HEK293 (cell line): ENCODE data around the gene TOP3A.

Experiments used
- CTCF ChIA-PET: fragments of 350-600 bp; formaldehyde crosslinking; extraction: SDS; loops from one replicate; lab custom pipeline; 2021; ENCODE audit warnings: antibody characterized with exemption; lab: Yijun Ruan, JAX
- POLR2A ChIA-PET: fragments of 300-600 bp; formaldehyde crosslinking; extraction: SDS; loops from one replicate; lab custom pipeline; 2020; ENCODE audit warnings: antibody characterized with exemption, inconsistent platforms; lab: Yijun Ruan, JAX
- H3K27ac ChIP-seq: fragments of 200-500 bp; sonication (Bioruptor generic); 2 replicates; pipeline ENCODE4 v1.5.1; 2014; ENCODE audit warnings: low read depth, low read length, control low read depth, inconsistent platforms; ENCODE audit errors: extremely low read depth
- H3K36me3 ChIP-seq, 2 experiments: fragments of 200-500 bp in 1 of 2; sonication (Bioruptor generic) in 1 of 2; 1 replicate in 1 of 2; 2 replicates in 1 of 2; pipeline ENCODE4 v1.5.1; 2014 to 2017; ENCODE audit warnings: inconsistent platforms in 2 of 2, low read length in 2 of 2; ENCODE audit not compliant: control insufficient read depth in 2 of 2, insufficient read depth in 1 of 2
- H3K4me1 ChIP-seq: fragments of 200-500 bp; sonication (Bioruptor generic); 2 replicates; pipeline ENCODE4 v1.5.1; 2014; ENCODE audit warnings: mild to moderate bottlenecking, low read length, inconsistent platforms; ENCODE audit not compliant: control insufficient read depth, insufficient read depth
- H3K4me3 ChIP-seq: 2 replicates; pipeline ENCODE4 v1.5.1; 2011; ENCODE audit warnings: low read depth, mild to moderate bottlenecking, control low read depth, low read length, moderate library complexity
- H3K9me3 ChIP-seq: fragments of 200-500 bp; sonication (Bioruptor generic); 2 replicates; pipeline ENCODE4 v1.5.1; 2014; ENCODE audit warnings: low read depth, low read length, inconsistent platforms; ENCODE audit not compliant: control insufficient read depth, insufficient read depth
- GLIS2 ChIP-seq: fragments of 450-650 bp; formaldehyde crosslinking; IDR thresholded peaks from 2 replicates; pipeline ENCODE4 v1.5.1; 2016; ENCODE audit warnings: missing biosample characterization, missing genetic modification characterization
- KLF1 ChIP-seq: fragments of 450-650 bp; formaldehyde crosslinking; IDR thresholded peaks from 2 replicates; pipeline ENCODE4 v1.5.1; 2016; ENCODE audit warnings: missing biosample characterization, missing genetic modification characterization
- KLF8 ChIP-seq: fragments of 450-650 bp; formaldehyde crosslinking; IDR thresholded peaks from 2 replicates; pipeline ENCODE4 v1.5.1; 2016; ENCODE audit warnings: missing biosample characterization, missing genetic modification characterization
- KLF9 ChIP-seq: fragments of 450-650 bp; formaldehyde crosslinking; IDR thresholded peaks from 2 replicates; pipeline ENCODE4 v1.5.1; 2016; ENCODE audit warnings: missing biosample characterization, missing genetic modification characterization, low read depth
- SP7 ChIP-seq: fragments of 450-650 bp; formaldehyde crosslinking; IDR thresholded peaks from 2 replicates; pipeline ENCODE4 v1.5.1; 2016; ENCODE audit warnings: missing biosample characterization, missing genetic modification characterization
- ZBTB1 ChIP-seq: fragments of 450-650 bp; formaldehyde crosslinking; IDR thresholded peaks from 2 replicates; pipeline ENCODE4 v1.5.1; 2016; ENCODE audit warnings: missing biosample characterization, missing genetic modification characterization
- ZBTB17 ChIP-seq: fragments of 450-650 bp; formaldehyde crosslinking; IDR thresholded peaks from 2 replicates; pipeline ENCODE4 v1.5.1; 2016; ENCODE audit warnings: missing biosample characterization, missing genetic modification characterization
- ZBTB20 ChIP-seq: fragments of 450-650 bp; formaldehyde crosslinking; IDR thresholded peaks from 2 replicates; pipeline ENCODE4 v1.5.1; 2016; ENCODE audit warnings: missing biosample characterization, missing genetic modification characterization
- ZBTB48 ChIP-seq: fragments of 450-650 bp; formaldehyde crosslinking; IDR thresholded peaks from 2 replicates; pipeline ENCODE4 v1.5.1; 2016; ENCODE audit warnings: missing biosample characterization, missing genetic modification characterization
- ZBTB7A ChIP-seq: fragments of 450-650 bp; formaldehyde crosslinking; IDR thresholded peaks from 2 replicates; pipeline ENCODE4 v1.5.1; 2016; ENCODE audit warnings: low read depth, missing biosample characterization, missing genetic modification characterization
- ZBTB8A ChIP-seq: fragments of 450-650 bp; formaldehyde crosslinking; IDR thresholded peaks from 2 replicates; pipeline ENCODE4 v1.5.1; 2016; ENCODE audit warnings: missing biosample characterization, missing genetic modification characterization
- ZFHX2 ChIP-seq: fragments of 450-650 bp; formaldehyde crosslinking; conservative IDR thresholded peaks from 2 replicates; pipeline ENCODE4 v1.5.1; 2016; ENCODE audit warnings: missing biosample characterization, missing genetic modification characterization
- ZFP69B ChIP-seq: fragments of 450-650 bp; formaldehyde crosslinking; IDR thresholded peaks from 2 replicates; pipeline ENCODE4 v1.5.1; 2016; ENCODE audit warnings: missing biosample characterization, missing genetic modification characterization
- ZNF112 ChIP-seq: fragments of 450-650 bp; formaldehyde crosslinking; IDR thresholded peaks from 2 replicates; pipeline ENCODE4 v1.5.0; 2017; ENCODE audit warnings: missing biosample characterization, missing genetic modification characterization
- ZNF138 ChIP-seq: fragments of 450-650 bp; formaldehyde crosslinking; IDR thresholded peaks from 2 replicates; pipeline ENCODE4 v1.5.1; 2016; ENCODE audit warnings: missing biosample characterization, missing genetic modification characterization, borderline replicate concordance
- ZNF19 ChIP-seq: fragments of 450-650 bp; formaldehyde crosslinking; IDR thresholded peaks from 2 replicates; pipeline ENCODE4; 2016; ENCODE audit warnings: missing biosample characterization, missing genetic modification characterization, low read depth
- ZNF2 ChIP-seq: fragments of 450-650 bp; formaldehyde crosslinking; IDR thresholded peaks from 2 replicates; pipeline ENCODE4 v1.5.1; 2016; ENCODE audit warnings: missing biosample characterization, missing genetic modification characterization
- ZNF292 ChIP-seq: fragments of 450-650 bp; formaldehyde crosslinking; IDR thresholded peaks from 2 replicates; pipeline ENCODE4 v1.5.1; 2016; ENCODE audit warnings: low read depth, missing biosample characterization, missing genetic modification characterization, borderline replicate concordance
- ZNF302 ChIP-seq: fragments of 450-650 bp; formaldehyde crosslinking; IDR thresholded peaks from 2 replicates; pipeline ENCODE4 v1.5.1; 2016; ENCODE audit warnings: missing biosample characterization, missing genetic modification characterization, low read depth
- ZNF335 ChIP-seq: fragments of 450-650 bp; formaldehyde crosslinking; conservative IDR thresholded peaks from 2 replicates; pipeline ENCODE4 v1.5.1; 2016; ENCODE audit warnings: missing biosample characterization, missing genetic modification characterization
- ZNF600 ChIP-seq: fragments of 450-650 bp; formaldehyde crosslinking; IDR thresholded peaks from 2 replicates; pipeline ENCODE4 v1.5.1; 2016; ENCODE audit warnings: missing biosample characterization, missing genetic modification characterization
- ZNF777 ChIP-seq: fragments of 450-650 bp; formaldehyde crosslinking; IDR thresholded peaks from 2 replicates; pipeline ENCODE4 v1.5.1; 2017; ENCODE audit warnings: missing biosample characterization, missing genetic modification characterization, borderline replicate concordance
- TF ChIP-seq, protein P1 (sequence below): fragments of 450-650 bp; formaldehyde crosslinking; IDR thresholded peaks from 2 replicates; pipeline ENCODE4 v1.5.1; 2016; ENCODE audit warnings: missing biosample characterization, missing genetic modification characterization
- TF ChIP-seq, protein P2 (sequence below): fragments of 450-650 bp; formaldehyde crosslinking; IDR thresholded peaks from 2 replicates; pipeline ENCODE4 v1.5.1; 2016; ENCODE audit warnings: missing biosample characterization, missing genetic modification characterization
- TF ChIP-seq, protein P3 (sequence below): fragments of 450-650 bp; formaldehyde crosslinking; IDR thresholded peaks from 2 replicates; pipeline ENCODE4 v1.5.1; 2016; ENCODE audit warnings: missing biosample characterization, missing genetic modification characterization
- TF ChIP-seq, protein P4 (sequence below): fragments of 450-650 bp; formaldehyde crosslinking; IDR thresholded peaks from 2 replicates; pipeline ENCODE4 v1.5.1; 2016; ENCODE audit warnings: missing biosample characterization, missing genetic modification characterization

Gene TOP3A

DNA sequence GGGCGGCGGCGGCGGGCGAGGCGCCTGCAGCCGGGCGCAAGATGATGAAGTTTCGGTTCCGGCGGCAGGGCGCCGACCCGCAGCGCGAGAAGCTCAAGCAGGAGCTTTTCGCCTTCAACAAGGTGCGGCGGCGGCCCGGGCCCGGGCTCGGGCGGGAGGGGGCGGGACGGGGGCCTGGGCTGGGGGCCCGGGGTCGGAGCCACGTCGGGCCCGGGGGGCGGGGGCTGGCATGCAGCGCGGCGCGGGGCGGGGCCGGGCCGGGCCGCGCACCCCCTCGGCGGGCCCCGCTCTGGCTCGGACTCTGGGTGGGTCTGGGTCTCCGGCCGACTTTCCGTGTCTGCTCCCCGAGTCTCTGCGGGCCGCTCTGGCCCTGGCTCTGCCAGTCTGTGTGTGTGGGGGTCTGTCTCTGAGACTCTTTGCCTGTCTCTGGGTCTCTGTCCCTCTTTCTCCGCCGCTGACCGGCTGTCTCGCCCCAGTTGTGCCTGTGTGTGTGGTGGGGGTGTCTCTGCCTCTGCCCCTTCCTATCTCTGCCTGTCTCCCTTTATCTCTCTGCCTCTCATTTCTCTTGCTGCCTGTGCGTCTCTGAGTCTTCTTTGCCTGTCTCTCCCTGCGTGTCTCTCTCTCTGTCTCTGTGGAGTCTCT is 89.0 kb downstream of the TOP3A start:
- no peaks in the 10 kb centered on the region for H3K9me3 ChIP-seq
- POLR2A ChIA-PET = no interaction called here
- peaks cover 0 to 7% of the 10 kb centered on the region in 2 experiments; a peak in 1 of 3 replicates for H3K36me3 ChIP-seq
- peaks cover 4% of the 10 kb centered on the region; the same call in 1 of the 2 replicates for H3K4me1 ChIP-seq
- H3K4me3 ChIP-seq = peak overlapping the region; percentile 48
- peak; percentile 55; the same call in 1 of the 2 replicates for TF ChIP-seq ZBTB17
- TF ChIP-seq ZBTB48 (tag by site-specific recombination) = peak; percentile 21; the same call in 1 of the 2 replicates
- 0 out of 2 replicates have a peak, but pooled peaks have one; percentile 37 for TF ChIP-seq ZFHX2 (tag by site-specific recombination)
- TF ChIP-seq ZNF292 (tag by site-specific recombination) = no peak
- 0 out of 2 replicates have a peak, but pooled peaks have one; percentile 10 for TF ChIP-seq ZNF600
- TF ChIP-seq, protein P1, sequence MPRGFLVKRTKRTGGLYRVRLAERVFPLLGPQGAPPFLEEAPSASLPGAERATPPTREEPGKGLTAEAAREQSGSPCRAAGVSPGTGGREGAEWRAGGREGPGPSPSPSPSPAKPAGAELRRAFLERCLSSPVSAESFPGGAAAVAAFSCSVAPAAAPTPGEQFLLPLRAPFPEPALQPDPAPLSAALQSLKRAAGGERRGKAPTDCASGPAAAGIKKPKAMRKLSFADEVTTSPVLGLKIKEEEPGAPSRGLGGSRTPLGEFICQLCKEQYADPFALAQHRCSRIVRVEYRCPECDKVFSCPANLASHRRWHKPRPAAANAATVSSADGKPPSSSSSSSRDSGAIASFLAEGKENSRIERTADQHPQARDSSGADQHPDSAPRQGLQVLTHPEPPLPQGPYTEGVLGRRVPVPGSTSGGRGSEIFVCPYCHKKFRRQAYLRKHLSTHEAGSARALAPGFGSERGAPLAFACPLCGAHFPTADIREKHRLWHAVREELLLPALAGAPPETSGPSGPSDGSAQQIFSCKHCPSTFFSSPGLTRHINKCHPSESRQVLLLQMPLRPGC = no peak
- TF ChIP-seq KLF8 (tag by site-specific recombination) = peak; percentile 33
- TF ChIP-seq KLF9 (tag by site-specific recombination) = peak; percentile 32; the same call in 1 of the 2 replicates
- no peak for TF ChIP-seq ZNF302 (tag by site-specific recombination)
- TF ChIP-seq KLF1 = 0 out of 2 replicates have a peak, but pooled peaks have one; percentile 8
- peak; percentile 75; the same call in 1 of the 2 replicates for TF ChIP-seq ZBTB20
- 0 out of 2 replicates have a peak, but pooled peaks have one; percentile 21 for TF ChIP-seq SP7 (tag by site-specific recombination)
- TF ChIP-seq, protein P2, sequence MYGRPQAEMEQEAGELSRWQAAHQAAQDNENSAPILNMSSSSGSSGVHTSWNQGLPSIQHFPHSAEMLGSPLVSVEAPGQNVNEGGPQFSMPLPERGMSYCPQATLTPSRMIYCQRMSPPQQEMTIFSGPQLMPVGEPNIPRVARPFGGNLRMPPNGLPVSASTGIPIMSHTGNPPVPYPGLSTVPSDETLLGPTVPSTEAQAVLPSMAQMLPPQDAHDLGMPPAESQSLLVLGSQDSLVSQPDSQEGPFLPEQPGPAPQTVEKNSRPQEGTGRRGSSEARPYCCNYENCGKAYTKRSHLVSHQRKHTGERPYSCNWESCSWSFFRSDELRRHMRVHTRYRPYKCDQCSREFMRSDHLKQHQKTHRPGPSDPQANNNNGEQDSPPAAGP (tag by site-specific recombination) = peak; percentile 65; the same call in 1 of the 2 replicates
- TF ChIP-seq, protein P3, sequence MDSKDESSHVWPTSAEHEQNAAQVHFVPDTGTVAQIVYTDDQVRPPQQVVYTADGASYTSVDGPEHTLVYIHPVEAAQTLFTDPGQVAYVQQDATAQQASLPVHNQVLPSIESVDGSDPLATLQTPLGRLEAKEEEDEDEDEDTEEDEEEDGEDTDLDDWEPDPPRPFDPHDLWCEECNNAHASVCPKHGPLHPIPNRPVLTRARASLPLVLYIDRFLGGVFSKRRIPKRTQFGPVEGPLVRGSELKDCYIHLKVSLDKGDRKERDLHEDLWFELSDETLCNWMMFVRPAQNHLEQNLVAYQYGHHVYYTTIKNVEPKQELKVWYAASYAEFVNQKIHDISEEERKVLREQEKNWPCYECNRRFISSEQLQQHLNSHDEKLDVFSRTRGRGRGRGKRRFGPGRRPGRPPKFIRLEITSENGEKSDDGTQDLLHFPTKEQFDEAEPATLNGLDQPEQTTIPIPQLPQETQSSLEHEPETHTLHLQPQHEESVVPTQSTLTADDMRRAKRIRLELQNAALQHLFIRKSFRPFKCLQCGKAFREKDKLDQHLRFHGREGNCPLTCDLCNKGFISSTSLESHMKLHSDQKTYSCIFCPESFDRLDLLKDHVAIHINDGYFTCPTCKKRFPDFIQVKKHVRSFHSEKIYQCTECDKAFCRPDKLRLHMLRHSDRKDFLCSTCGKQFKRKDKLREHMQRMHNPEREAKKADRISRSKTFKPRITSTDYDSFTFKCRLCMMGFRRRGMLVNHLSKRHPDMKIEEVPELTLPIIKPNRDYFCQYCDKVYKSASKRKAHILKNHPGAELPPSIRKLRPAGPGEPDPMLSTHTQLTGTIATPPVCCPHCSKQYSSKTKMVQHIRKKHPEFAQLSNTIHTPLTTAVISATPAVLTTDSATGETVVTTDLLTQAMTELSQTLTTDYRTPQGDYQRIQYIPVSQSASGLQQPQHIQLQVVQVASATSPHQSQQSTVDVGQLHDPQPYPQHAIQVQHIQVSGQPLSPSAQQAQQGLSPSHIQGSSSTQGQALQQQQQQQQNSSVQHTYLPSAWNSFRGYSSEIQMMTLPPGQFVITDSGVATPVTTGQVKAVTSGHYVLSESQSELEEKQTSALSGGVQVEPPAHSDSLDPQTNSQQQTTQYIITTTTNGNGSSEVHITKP (tag by site-specific recombination) = 0 out of 2 replicates have a peak, but pooled peaks have one; percentile 20
- peak; percentile 42; the same call in 1 of the 2 replicates for TF ChIP-seq ZNF2 (tag by site-specific recombination)
- no peak for TF ChIP-seq ZNF112
- no peak for TF ChIP-seq ZNF138 (tag by site-specific recombination)
- no peak for TF ChIP-seq ZBTB1 (tag by site-specific recombination)
- TF ChIP-seq ZFP69B (tag by site-specific recombination) = peak; percentile 23; the same call in 1 of the 2 replicates
- TF ChIP-seq ZNF777 (tag by site-specific recombination) = no peak; the same call in 1 of the 2 replicates
- TF ChIP-seq ZBTB8A (tag by site-specific recombination) = peak; percentile 88
- TF ChIP-seq GLIS2 (tag by site-specific recombination) = peak; percentile 27; the same call in 1 of the 2 replicates
- TF ChIP-seq, protein P4, sequence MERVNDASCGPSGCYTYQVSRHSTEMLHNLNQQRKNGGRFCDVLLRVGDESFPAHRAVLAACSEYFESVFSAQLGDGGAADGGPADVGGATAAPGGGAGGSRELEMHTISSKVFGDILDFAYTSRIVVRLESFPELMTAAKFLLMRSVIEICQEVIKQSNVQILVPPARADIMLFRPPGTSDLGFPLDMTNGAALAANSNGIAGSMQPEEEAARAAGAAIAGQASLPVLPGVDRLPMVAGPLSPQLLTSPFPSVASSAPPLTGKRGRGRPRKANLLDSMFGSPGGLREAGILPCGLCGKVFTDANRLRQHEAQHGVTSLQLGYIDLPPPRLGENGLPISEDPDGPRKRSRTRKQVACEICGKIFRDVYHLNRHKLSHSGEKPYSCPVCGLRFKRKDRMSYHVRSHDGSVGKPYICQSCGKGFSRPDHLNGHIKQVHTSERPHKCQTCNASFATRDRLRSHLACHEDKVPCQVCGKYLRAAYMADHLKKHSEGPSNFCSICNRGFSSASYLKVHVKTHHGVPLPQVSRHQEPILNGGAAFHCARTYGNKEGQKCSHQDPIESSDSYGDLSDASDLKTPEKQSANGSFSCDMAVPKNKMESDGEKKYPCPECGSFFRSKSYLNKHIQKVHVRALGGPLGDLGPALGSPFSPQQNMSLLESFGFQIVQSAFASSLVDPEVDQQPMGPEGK = peak; percentile 80
- no peak for TF ChIP-seq ZNF19 (tag by site-specific recombination)
- peak; percentile 65; the same call in 1 of the 2 replicates for TF ChIP-seq ZBTB7A (tag by site-specific recombination)
- TF ChIP-seq ZNF335 = peak; percentile 89
- CTCF ChIA-PET = interaction anchor here (0.6 kb wide), 1 partner anchor 87 kb away, joined by 3 read pairs; no protein-coding TSS in a partner anchor
- peak overlapping the region; percentile 68; the same call in 1 of the 2 replicates for H3K27ac ChIP-seq
